DND-41 (cell line): ENCODE data around the gene SCNM1.

Experiments used
- CTCF ChIP-seq: IDR thresholded peaks from 2 replicates; pipeline ENCODE4 v1.5.1; 2012; ENCODE audit warnings: borderline replicate concordance, low read length, moderate library complexity, mild to moderate bottlenecking; ENCODE audit not compliant: poor library complexity, severe bottlenecking; ENCODE audit errors: extremely low read depth
- EZH2 ChIP-seq: IDR thresholded peaks from 3 replicates; pipeline ENCODE4 v1.6.1; 2012; ENCODE audit warnings: borderline replicate concordance, low read depth, mild to moderate bottlenecking, moderate library complexity, low read length, inconsistent platforms; ENCODE audit not compliant: severe bottlenecking

- TF ChIP-seq CTCF (no peak), EZH2 (no peak)
These were observed 635 bp upstream of the SCNM1 start for GRCh38 chr1:151165281-151165737.
